HG03565 (cell line): ENCODE data around the gene APOL3.
"Not testable (repeated sequence)": the region's sequence is repeated elsewhere in the genome, so short reads cannot be mapped to it uniquely, and the experiment has no call there.

Experiments
- ATAC-seq: cut with Tn5 transposase; IDR thresholded peaks from one replicate; pipeline ENCODE4 v1.9.1; 2021; ENCODE audit warnings: mild to moderate bottlenecking, moderate library complexity; ENCODE audit not compliant: unreplicated experiment

The APOL3 gene

GRCh38 chr22:36193577-36193976 lies 33.0 kb upstream of the APOL3 start:
- ATAC-seq = no peak

DNA sequence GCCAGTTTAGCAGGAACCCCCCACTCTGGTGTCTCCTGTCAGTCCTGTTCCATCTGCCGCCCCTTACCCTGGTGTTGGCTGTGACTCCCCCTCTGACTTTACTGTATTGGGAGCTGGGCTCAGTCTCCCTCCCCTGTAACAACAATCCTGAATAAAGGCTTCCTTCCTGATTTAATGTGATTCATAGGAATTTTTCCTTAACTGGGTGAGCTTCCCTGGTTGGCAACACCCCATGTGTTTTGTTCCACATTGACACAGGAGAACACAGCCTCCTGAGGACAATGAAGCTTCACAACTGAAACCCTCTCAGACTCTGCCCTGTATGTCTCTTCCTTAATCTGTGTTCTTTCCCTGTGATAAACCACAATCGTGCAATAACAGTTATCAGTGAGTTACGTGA lies 32.6 kb upstream of the APOL3 start:
- no peak for ATAC-seq

DNA sequence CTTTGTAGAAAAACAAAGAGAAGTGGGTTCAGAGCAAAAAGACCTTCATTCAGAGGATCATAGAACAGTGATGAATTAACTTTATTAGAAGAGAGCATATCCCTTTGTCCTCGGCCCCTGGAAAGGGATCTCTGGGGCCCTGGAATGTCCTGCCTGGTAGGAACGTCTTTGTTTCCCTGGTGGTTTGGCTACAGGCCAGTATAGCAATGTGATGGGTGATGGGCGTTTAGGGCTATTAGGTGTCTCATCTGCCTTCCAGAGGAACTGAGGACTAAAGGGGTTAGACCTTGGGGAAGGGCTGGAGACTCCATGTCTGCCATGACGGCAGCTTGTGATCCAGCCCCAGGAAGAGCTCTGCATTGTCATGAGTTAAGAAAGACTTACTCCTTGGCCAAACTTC lies 32.0 kb upstream of the APOL3 start:
- no peak for ATAC-seq

DNA sequence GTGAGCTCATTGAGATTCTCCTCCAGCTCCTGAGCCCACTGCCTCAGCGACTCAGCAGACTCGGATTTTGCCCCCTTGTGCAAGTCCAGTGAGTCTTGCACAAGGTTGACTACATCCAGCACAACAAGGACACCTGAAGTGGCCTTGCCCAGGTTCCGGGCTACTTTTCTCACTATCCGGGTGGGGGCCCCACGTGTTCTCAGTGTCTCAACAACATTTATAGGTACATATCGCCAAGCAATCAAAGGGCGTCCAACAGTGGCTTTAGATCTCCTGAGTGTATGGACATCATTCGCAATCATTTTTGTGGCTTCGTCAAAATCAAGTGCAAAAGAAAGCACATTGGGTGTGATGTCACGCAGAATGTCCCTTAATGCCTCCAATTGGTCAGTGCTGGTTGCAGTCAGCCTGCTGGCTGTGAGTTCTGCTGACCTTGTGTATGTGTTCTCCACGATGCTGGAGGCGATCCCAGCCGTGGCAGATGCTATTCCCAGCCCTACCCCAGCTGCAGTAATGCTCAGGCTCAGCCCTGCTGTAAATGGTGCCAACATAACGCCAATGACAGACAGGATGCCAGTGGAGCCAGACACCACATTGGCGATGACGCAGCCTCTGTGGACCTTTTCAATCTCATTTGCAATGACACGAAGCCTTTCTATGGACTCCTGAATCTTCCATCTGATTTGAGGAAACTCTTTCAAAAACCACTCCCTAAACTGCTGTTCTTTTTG lies 30.7 kb upstream of the APOL3 start:
- ATAC-seq = no peak

DNA sequence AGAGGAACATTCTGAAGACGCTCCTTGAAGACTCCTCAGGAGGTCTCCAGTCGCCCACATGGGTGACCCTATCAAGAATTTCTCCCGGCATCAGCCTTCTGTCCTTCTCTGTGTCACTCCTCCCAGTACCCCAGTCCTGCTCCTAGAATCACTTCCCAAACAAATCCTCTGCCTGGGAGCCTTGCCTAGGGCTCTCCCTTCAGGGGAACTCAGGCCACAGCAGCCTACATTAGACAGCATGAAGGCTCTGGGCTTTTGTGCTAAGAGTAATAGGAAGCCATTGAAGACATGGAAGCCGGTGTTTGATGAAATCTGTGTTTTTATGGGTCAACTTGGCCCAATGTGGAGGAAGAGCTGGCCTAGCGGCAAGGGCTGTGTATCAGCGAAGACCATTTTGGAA lies 27.3 kb upstream of the APOL3 start:
- ATAC-seq = not testable (repeated sequence)

DNA sequence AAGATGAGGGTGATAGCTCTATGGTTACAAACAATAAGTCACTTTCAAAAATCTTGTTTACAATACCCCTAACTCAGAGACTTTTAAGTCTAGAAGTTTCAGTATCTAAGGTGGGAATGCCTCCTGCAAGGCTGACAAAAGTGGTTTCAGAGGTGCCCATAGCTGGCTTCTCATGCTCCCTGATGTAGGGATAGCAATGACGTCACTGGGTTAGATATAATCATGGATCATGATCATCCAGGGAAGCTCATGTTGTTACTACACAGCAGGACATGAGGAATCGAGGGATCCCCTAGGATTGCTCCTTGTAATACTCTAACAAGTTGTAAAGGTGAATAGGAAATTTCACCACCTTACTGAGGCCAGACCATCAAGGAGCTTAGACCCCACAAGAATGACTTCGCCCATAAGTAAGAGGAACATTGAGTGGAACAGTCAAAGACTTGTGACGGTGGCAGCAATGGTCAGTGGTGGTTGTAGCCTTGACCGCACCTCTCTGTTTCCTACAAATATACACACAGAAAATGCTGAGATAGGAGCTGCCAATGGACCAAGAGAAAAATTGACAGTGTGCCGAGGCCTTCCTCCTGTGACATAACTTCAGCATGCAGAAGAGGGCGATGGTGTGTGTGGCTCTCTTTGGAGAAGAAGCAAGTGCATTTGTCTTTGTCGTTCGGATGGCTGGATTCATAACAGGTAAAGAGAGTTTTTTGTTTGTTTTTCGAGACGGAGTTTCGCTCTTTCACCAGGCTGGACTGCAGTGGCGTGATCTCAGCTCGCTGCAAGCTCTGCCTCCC lies 25.5 kb upstream of the APOL3 start:
- no peak for ATAC-seq

DNA sequence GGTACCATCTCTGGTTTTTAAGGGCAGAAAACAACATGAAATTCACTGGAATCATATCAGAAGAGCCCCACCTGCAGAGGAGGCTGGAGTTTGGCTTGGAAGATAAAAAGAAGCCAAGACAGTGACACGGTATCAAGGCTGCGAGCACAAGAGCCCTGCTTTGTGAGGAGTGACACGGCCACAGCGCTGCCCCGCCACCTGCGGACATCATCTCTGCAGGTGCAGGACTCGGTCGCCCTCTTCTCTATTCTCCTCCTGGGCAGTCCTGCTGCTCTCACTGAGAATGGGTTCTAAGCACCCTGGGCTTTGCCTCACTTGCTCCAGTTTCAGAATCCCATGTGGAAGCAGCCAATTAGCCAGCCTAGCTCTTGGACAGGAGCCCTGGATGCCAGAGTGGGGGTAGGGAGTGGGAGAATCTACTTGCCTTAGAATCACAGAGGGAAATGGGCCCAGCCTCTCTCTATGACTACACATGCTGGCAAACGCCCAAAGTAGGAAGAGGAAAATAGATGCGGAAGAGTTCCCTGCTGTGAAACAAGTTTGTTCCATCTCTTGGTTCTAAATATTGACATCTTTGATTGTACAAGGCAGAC lies 24.0 kb upstream of the APOL3 start:
- no peak for ATAC-seq

DNA sequence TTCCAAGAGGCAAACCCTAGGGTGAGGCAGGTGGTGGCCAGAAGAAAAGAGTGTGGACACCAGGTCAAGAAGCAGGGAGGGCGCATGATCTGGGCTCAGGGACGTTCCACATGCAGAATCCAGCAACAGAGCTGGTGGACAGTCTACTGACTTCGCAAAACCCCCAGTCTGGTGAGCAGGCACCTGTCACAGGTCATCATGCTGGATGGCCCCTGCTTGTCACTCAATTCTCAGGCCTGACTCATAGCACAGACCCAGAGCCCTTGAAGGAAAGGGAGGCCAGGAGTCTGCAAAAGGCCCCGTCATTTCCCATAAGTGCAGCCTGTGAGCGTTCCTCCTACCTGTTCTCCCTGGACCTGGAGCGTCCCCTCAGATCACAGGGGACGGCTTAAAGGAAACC lies 22.9 kb upstream of the APOL3 start:
- ATAC-seq = no peak

- ATAC-seq = no peak
Measured at GRCh38 chr22:36182857-36183256, 22.3 kb upstream of the APOL3 start.

DNA sequence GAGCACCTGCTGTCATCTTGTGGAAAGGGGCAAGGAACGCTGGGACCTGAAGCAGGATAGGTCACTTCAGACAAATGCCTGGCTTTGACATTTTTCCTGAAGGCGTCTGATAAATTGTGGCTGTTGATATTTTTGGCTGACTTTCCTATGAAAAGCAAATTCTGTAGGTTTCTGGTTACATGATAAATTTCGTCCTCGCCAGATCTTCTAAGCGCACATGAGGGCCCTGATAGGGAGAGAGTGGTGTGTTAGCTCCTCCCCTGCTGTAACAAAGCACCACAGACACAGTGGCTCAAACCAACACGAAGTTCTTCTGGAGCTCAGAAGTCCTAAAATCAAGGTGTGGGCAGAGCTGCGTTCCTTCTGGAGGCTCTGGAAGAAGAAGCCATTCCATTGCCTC lies 21.5 kb upstream of the APOL3 start:
- ATAC-seq = no peak

DNA sequence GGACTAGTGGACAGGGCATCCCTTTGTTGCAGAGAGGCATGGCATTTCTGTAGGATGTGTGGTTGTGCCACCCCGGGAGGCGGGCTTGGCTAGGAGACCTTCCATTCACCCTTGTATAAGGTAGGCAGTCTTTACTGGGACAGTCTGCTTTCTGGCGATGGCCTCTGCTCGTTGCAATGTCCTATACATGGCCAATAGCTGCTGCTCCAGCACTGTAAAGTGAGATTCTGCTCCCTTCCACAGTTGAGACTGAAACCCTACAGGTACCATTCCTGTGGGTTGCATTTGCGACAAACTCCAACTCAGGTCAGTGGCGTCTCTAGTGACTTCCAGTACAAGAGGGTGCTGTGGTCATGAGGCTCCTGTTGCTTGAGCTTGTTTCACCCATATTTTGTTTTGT lies 20.4 kb upstream of the APOL3 start:
- ATAC-seq = no peak

DNA sequence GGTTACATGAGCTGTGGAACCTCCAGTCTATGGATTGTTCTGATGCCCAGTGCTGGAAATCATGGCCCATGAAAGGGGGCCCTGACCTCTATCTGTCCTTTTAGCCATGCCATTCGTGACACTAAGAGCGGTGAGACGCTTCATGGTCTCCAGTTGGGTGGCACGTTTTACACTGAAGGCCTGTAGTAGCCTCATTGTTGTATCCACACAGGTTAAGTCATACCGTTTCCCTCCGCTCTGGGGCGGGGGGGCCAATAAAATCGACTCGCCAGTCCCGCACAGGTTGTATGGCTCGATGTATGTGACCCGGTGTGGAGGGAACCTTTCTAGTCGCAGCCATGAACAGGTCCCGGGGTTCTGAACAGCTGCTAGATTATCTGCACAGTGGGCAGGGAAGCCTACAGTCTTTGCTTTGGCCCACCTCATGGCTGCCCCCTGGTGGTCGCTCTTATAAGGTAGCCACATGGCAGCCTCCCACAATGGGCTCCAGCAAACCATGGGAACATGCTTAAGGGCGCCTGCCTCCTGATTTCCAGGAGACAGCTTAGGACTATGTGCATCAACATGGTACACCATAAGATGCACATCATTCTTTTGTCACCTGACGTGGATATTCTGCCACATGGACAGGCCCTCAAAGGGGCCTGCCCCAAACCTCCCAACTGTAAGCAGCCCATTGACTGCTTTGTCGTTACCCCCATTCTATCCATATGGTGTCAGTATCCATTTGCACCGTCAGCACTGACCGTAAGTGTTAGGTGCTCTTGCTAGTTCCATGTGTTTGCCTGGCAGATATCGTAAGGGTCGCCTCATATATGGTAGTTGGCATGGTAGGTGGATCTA lies 19.7 kb upstream of the APOL3 start:
- ATAC-seq = no peak

DNA sequence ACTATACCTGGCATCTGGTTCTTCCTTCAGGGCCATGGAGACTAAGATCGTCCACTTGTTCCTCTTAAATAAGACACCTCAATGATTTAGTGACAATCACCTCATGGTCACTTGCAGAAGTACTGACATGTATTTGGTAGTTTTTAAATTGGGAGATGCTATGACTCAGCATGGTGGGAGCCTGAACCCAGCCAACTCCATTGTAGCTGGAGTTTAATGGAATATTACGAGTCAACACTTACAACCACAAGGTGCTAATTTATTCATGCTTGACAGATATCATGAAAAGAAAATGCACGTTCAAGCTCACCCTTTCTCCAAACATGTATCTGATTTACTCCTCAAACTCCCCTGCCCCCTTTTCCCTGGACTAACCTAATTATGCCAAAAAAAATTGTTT lies 16.6 kb upstream of the APOL3 start:
- no peak for ATAC-seq

DNA sequence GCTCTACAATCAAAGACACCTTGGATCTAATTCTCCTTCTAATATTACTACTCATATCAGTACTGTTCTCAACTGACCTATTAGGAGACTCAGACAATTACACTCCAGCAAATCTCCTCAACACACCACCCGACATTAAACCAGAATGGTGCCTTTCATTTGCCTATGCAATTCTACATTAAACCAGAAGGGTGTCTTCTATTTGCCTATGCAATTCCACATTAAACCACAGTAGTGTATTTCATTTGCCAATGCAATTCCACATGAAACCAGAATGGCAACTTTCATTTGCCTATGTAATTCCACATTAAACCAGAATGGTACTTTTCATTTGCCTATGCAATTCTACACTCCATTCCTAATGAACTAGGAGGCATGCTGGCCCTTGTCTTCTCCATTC lies 15.3 kb upstream of the APOL3 start:
- no peak for ATAC-seq

- ATAC-seq = no peak
Measured at GRCh38 chr22:36171941-36172340, 11.4 kb upstream of the APOL3 start.

DNA sequence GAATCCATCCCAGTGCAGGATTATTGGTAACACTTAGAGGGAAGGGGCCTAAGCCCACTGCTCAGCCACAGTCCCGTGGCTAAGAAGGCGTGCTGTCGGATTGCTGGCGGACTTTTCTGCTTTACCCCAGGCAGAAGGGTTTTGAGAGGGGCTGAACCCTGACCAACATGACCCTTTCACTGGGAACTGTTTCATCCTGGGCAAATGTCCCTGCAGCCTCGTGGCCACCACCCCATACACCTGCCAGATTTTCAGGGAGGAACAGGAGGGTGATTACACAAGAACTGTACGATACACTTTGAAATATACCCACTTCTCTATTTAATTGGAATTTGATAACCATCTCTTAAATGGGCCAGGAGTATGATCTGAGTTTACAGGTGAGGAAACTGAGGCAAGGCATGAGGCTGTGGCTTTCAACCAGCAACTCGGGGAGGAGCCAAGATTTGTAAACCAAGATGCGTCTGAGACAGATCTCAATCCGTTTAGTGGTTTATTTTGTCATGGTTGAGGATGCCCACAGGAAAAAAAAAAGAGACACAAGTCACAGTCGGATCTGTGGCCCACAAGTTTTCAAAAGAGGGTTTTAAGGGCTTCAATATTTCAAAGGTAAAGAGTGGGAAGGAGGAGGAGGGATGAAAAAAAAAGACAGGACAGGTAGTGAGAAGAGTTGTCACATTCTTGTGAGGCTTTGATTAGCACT lies 6.1 kb upstream of the APOL3 start:
- no peak for ATAC-seq

- no peak for ATAC-seq
Measured at GRCh38 chr22:36166086-36166485, 5.5 kb upstream of the APOL3 start.

- ATAC-seq = no peak
Measured at GRCh38 chr22:36165141-36165540, 4.6 kb upstream of the APOL3 start.

GRCh38 chr22:36164621-36165020 lies 4.1 kb upstream of the APOL3 start:
- ATAC-seq = no peak

DNA sequence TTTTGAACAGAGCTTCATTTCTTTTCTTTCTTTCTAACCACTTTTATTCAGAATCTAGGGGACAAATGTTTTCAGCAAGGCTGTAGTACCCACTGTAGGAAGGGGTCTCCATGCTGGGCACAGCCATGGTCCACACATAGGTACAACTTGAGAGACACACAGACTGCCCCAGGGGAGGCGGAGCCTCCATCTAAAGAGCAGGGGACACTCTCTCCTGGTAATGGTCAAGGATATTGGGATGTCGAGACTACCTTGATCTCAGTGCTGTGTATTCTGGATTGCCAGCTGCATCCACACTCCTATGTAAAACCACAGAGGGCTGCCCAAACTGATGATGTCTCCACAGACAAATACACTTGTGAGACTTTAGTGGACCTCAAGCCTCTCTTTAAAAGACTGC lies 2.9 kb upstream of the APOL3 start:
- ATAC-seq = no peak
